ENCODE measurements around the gene PDSS1. TPM values are rescaled to one million over a fixed set of nuclear protein-coding genes. Genes with fewer than 3 reads are reported as not detected.

PDSS1 gene
- total RNA-seq, 2 donors from 2014 or later, result 1.6 to 9.3 TPM

DNA sequence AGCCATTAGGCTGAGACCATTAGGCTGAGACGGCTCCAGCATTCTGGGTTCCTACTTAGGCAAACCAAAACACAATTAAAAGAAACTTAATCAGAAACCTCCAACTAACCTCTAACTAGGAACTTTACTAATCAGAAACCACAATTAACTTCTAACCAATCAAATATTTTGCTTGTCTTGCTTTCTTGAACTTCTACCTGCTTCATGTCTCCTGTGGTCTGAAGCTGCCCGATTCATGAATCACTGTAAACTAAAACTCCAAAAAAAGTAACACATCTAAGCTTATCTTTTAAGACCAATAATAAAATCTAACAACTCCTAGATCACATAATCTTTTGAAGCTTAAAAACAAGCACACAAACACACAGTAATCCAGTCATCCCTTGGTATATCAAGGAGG lies 76.1 kb downstream of the PDSS1 start:
- WGBS, 2 donors, result 89 to 90% methylated on average over 2 of the region's 2 CpGs
- intact Hi-C loops (cut with DNase I), result no loop called here
- DNase-seq (no peak), ATAC-seq (no peak)
- H3K4me1 ChIP-seq, result no peaks in the 10 kb centered on the region
- no peaks in the 10 kb centered on the region for H3K36me3 ChIP-seq (replicated peaks in 1 of 2; ENCODE audit: insufficient read depth in 1 of 2, low read depth in 2 of 2)
- H3K9me3 ChIP-seq, result peaks cover 0 to 5% (median 0%) of the 10 kb centered on the region in 3 donors
- no peak overlapping the region for H3K4me3 ChIP-seq
- H3K27me3 ChIP-seq, result no peaks in the 10 kb centered on the region
- TF ChIP-seq POLR2A (IDR thresholded peaks at IDR 0.05) (no peak), CTCF (IDR thresholded peaks at IDR 0.05) (no peak)
- no peak overlapping the region for H3K27ac ChIP-seq

GRCh38 chr10:26776258-26776657 lies 78.8 kb downstream of the PDSS1 start:
- Histone ChIP-seq H3K9me3 (no peaks in the 10 kb centered on the region), H3K27ac (no peak overlapping the region), H3K36me3 (replicated peaks in 1 of 2; ENCODE audit: insufficient read depth in 1 of 2, low read depth in 2 of 2) (no peaks in the 10 kb centered on the region), H3K4me1 (peaks cover 7% of the 10 kb centered on the region), H3K27me3 (no peaks in the 10 kb centered on the region), H3K4me3 (no peak overlapping the region)
- TF ChIP-seq POLR2A (IDR thresholded peaks at IDR 0.05) (no peak), CTCF (IDR thresholded peaks at IDR 0.05) (no peak)
- 95% methylated on average over 1 of the region's 1 CpG for WGBS, 2 donors
- ATAC-seq, result no peak
- no peak for DNase-seq
- intact Hi-C loops (cut with DNase I), result no loop called here

- 83 to 84% methylated on average over 2 of the region's 2 CpGs for WGBS, 2 donors
- Histone ChIP-seq H3K4me3 (no peak overlapping the region), H3K27ac (no peak overlapping the region), H3K27me3 (no peaks in the 10 kb centered on the region), H3K4me1 (peaks cover 17% of the 10 kb centered on the region), H3K9me3 (no peaks in the 10 kb centered on the region), H3K36me3 (replicated peaks in 1 of 2; ENCODE audit: insufficient read depth in 1 of 2, low read depth in 2 of 2) (no peaks in the 10 kb centered on the region)
- DNase-seq (no peak), ATAC-seq (no peak)
- intact Hi-C loops (cut with DNase I), result no loop called here
- no peak for TF ChIP-seq POLR2A (IDR thresholded peaks at IDR 0.05)
- no peak for TF ChIP-seq CTCF (IDR thresholded peaks at IDR 0.05)
Measured at GRCh38 chr10:26777686-26778085, 80.2 kb downstream of the PDSS1 start.

DNA sequence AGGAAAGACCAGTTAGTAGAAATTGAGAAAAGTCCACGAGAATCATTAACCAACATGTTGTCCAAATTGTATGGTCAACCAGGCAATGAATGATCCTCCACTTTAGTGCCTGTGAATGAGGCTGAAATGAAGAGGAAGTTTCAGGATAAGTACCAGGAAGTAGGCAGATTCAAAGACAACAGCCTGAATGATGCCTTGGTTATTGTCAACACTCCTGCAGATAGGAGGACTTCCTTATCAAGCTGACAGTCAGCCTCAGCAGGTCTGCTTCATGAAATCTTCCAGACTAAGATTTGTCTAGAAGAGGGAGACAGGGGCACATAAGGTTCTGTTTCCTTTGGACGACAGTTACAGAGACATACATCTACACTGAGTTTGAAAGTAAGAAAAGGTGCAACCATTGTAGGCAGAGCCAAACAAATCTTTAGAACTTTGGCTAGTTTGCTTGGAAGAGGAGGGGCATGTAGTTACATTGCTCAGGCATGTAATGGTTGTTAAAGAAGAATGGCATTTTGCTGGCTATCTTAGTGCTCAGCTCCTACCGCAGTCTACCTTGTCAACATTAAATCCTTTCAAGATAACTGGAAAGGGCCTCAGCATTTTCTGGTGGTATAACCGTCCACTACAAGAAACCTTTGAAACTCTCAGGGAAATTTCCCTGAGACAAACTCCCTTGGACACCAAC lies 81.8 kb downstream of the PDSS1 start:
- Histone ChIP-seq H3K36me3 (replicated peaks in 1 of 2; ENCODE audit: insufficient read depth in 1 of 2, low read depth in 2 of 2) (no peaks in the 10 kb centered on the region), H3K4me1 (peaks cover 17% of the 10 kb centered on the region), H3K27ac (no peak overlapping the region), H3K9me3 (no peaks in the 10 kb centered on the region), H3K27me3 (no peaks in the 10 kb centered on the region), H3K4me3 (no peak overlapping the region)
- no peak for TF ChIP-seq POLR2A (IDR thresholded peaks at IDR 0.05)
- DNase-seq (no peak), ATAC-seq (no peak)
- WGBS, 2 donors, result 86 to 93% methylated on average over 4 of the region's 4 CpGs
- intact Hi-C loops (cut with DNase I), result no loop called here

- DNase-seq (no peak), ATAC-seq (no peak)
- no peak overlapping the region for H3K27ac ChIP-seq
- TF ChIP-seq POLR2A (IDR thresholded peaks at IDR 0.05) (no peak), CTCF (IDR thresholded peaks at IDR 0.05) (no peak)
- H3K36me3 ChIP-seq (replicated peaks in 1 of 2; ENCODE audit: insufficient read depth in 1 of 2, low read depth in 2 of 2), result no peaks in the 10 kb centered on the region
- 94 to 97% methylated on average over 8 of the region's 8 CpGs for WGBS, 2 donors
- intact Hi-C loops (cut with DNase I), result no loop called here
- no peaks in the 10 kb centered on the region for H3K9me3 ChIP-seq
- no peaks in the 10 kb centered on the region for H3K27me3 ChIP-seq
- H3K4me3 ChIP-seq, result no peak overlapping the region
- peaks cover 17% of the 10 kb centered on the region for H3K4me1 ChIP-seq
Measured at GRCh38 chr10:26780106-26780792, 82.7 kb downstream of the PDSS1 start.
